SH-SY5Y (cell line): Measurements from ENCODE around the gene TCP1.

ENCODE experiments used
- GATA2 ChIP-seq: IDR thresholded peaks from 2 replicates; pipeline ENCODE4 v1.6.1; 2011; ENCODE audit warnings: mild to moderate bottlenecking, low read depth, low read length
- GATA3 ChIP-seq: IDR thresholded peaks from 2 replicates; pipeline ENCODE4 v1.6.1; 2011; ENCODE audit warnings: low read depth, mild to moderate bottlenecking, low read length, moderate library complexity

Gene TCP1

GRCh38 chr6:159761873-159762680 is 27.3 kb downstream of the TCP1 start, which contains the start of gene ACAT2:
Gene ACAT2 (plus strand): TSS chr6:159762045. CDS start chr6:159762088, 43 bp downstream.
- TF ChIP-seq GATA3 (no peak), GATA2 (no peak)

GRCh38 chr6:159761129-159761872 is 28.1 kb downstream of the TCP1 start:
- TF ChIP-seq GATA3 (no peak), GATA2 (no peak)

- TF ChIP-seq GATA3: no peak
- TF ChIP-seq GATA2: no peak
Measured at GRCh38 chr6:159760602-159761057, 28.8 kb downstream of the TCP1 start.

GRCh38 chr6:159759645-159760044 is 29.8 kb downstream of the TCP1 start:
- no peak for TF ChIP-seq GATA3
- no peak for TF ChIP-seq GATA2

GRCh38 chr6:159758031-159759001 is 31.1 kb downstream of the TCP1 start:
- TF ChIP-seq GATA2: no peak
- TF ChIP-seq GATA3: no peak

- no peak for TF ChIP-seq GATA3
- no peak for TF ChIP-seq GATA2
Measured at GRCh38 chr6:159756508-159756907, 32.9 kb downstream of the TCP1 start.

GRCh38 chr6:159754959-159755914 is 34.2 kb downstream of the TCP1 start:
- TF ChIP-seq GATA2 (no peak), GATA3 (no peak)

- TF ChIP-seq GATA2: no peak
- TF ChIP-seq GATA3: no peak
Measured at GRCh38 chr6:159754401-159754800, 35.0 kb downstream of the TCP1 start.

GRCh38 chr6:159753081-159753872 is 36.1 kb downstream of the TCP1 start:
- TF ChIP-seq GATA2 (no peak), GATA3 (no peak)

GRCh38 chr6:159751448-159751847 is 38.0 kb downstream of the TCP1 start:
- TF ChIP-seq GATA3 (no peak), GATA2 (no peak)

GRCh38 chr6:159746759-159747158 is 42.6 kb downstream of the TCP1 start:
- TF ChIP-seq GATA3 (no peak), GATA2 (no peak)

GRCh38 chr6:159745081-159745480 is 44.3 kb downstream of the TCP1 start:
- TF ChIP-seq GATA2 (no peak), GATA3 (no peak)

GRCh38 chr6:159742165-159742564 is 47.2 kb downstream of the TCP1 start:
- TF ChIP-seq GATA3 (no peak), GATA2 (no peak)
